ENCODE results near the gene EEF2.

Gene EEF2

GRCh38 chr19:3982701-3983541 lies 2.3 kb downstream of the EEF2 start:
- H3K4me1 Mint-ChIP-seq (ENCODE audit: low read depth) = peaks cover 74% of the 10 kb centered on the region
- peak overlapping the region; percentile 99 for H3K27ac Mint-ChIP-seq
- H3K36me3 Mint-ChIP-seq (ENCODE audit: low read depth) = peaks cover 74% of the 10 kb centered on the region
- DNase-seq = peak; percentile 53
- H3K27me3 Mint-ChIP-seq = no peaks in the 10 kb centered on the region
- no peaks in the 10 kb centered on the region for H3K9me3 Mint-ChIP-seq
- peak overlapping the region; percentile 97 for H3K4me3 Mint-ChIP-seq

- Mint-ChIP-seq H3K27ac (peak overlapping the region; percentile 99), H3K36me3 (ENCODE audit: low read depth) (peaks cover 84% of the 10 kb centered on the region), H3K4me3 (peak overlapping the region; percentile 97), H3K9me3 (no peaks in the 10 kb centered on the region), H3K4me1 (ENCODE audit: low read depth) (peaks cover 70% of the 10 kb centered on the region), H3K27me3 (no peaks in the 10 kb centered on the region)
- DNase-seq = no peak
Observed at GRCh38 chr19:3981736-3982681, 3.3 kb downstream of the EEF2 start.

- peak overlapping the region; percentile 99 for H3K27ac Mint-ChIP-seq
- H3K36me3 Mint-ChIP-seq (ENCODE audit: low read depth) = peaks cover 90% of the 10 kb centered on the region
- H3K4me1 Mint-ChIP-seq (ENCODE audit: low read depth) = peaks cover 64% of the 10 kb centered on the region
- no peaks in the 10 kb centered on the region for H3K9me3 Mint-ChIP-seq
- peak overlapping the region; percentile 97 for H3K4me3 Mint-ChIP-seq
- DNase-seq = no peak
- H3K27me3 Mint-ChIP-seq = no peaks in the 10 kb centered on the region
Observed at GRCh38 chr19:3981373-3981735, 3.9 kb downstream of the EEF2 start.

- no peaks in the 10 kb centered on the region for H3K9me3 Mint-ChIP-seq
- DNase-seq = no peak
- no peaks in the 10 kb centered on the region for H3K27me3 Mint-ChIP-seq
- H3K36me3 Mint-ChIP-seq (ENCODE audit: low read depth) = peaks cover 98% of the 10 kb centered on the region
- H3K4me1 Mint-ChIP-seq (ENCODE audit: low read depth) = peaks cover 60% of the 10 kb centered on the region
- H3K27ac Mint-ChIP-seq = peak overlapping the region; percentile 99
- peak overlapping the region; percentile 97 for H3K4me3 Mint-ChIP-seq
Observed at GRCh38 chr19:3980353-3981251, 4.7 kb downstream of the EEF2 start.

- Mint-ChIP-seq H3K4me1 (ENCODE audit: low read depth) (peaks cover 59% of the 10 kb centered on the region), H3K27ac (peak overlapping the region; percentile 99), H3K9me3 (no peaks in the 10 kb centered on the region), H3K4me3 (peak overlapping the region; percentile 97), H3K27me3 (no peaks in the 10 kb centered on the region), H3K36me3 (ENCODE audit: low read depth) (peaks cover 99% of the 10 kb centered on the region)
- DNase-seq = no peak
Observed at GRCh38 chr19:3979674-3980352, 5.5 kb downstream of the EEF2 start.

- DNase-seq = no peak
- no peaks in the 10 kb centered on the region for H3K27me3 Mint-ChIP-seq
- H3K9me3 Mint-ChIP-seq = no peaks in the 10 kb centered on the region
- peaks cover 94% of the 10 kb centered on the region for H3K36me3 Mint-ChIP-seq (ENCODE audit: low read depth)
- peak overlapping the region; percentile 99 for H3K27ac Mint-ChIP-seq
- H3K4me1 Mint-ChIP-seq (ENCODE audit: low read depth) = peaks cover 58% of the 10 kb centered on the region
- peak overlapping the region; percentile 57 for H3K4me3 Mint-ChIP-seq
Observed at GRCh38 chr19:3979289-3979673, 6.0 kb downstream of the EEF2 start.

- Mint-ChIP-seq H3K4me3 (peak overlapping the region; percentile 36), H3K27ac (peak overlapping the region; percentile 84)
Observed at GRCh38 chr19:3978145-3978544, 7.1 kb downstream of the EEF2 start.

GRCh38 chr19:3977242-3978143 lies 7.8 kb downstream of the EEF2 start:
- Mint-ChIP-seq H3K9me3 (no peaks in the 10 kb centered on the region), H3K4me3 (peak overlapping the region; percentile 36), H3K4me1 (ENCODE audit: low read depth) (peaks cover 40% of the 10 kb centered on the region), H3K36me3 (ENCODE audit: low read depth) (peaks cover 80% of the 10 kb centered on the region), H3K27me3 (no peaks in the 10 kb centered on the region), H3K27ac (peak overlapping the region; percentile 84)
- DNase-seq = no peak

More at GRCh38 chr19:3978145-3978544, 7.1 kb downstream of the EEF2 start:
- no peak for DNase-seq
- Mint-ChIP-seq H3K27me3 (no peaks in the 10 kb centered on the region), H3K9me3 (no peaks in the 10 kb centered on the region), H3K36me3 (ENCODE audit: low read depth) (peaks cover 83% of the 10 kb centered on the region), H3K4me1 (ENCODE audit: low read depth) (peaks cover 46% of the 10 kb centered on the region)

- H3K27ac Mint-ChIP-seq = peak overlapping the region; percentile 84
- H3K27me3 Mint-ChIP-seq = no peaks in the 10 kb centered on the region
- peak overlapping the region; percentile 15 for H3K4me3 Mint-ChIP-seq
- peaks cover 73% of the 10 kb centered on the region for H3K36me3 Mint-ChIP-seq (ENCODE audit: low read depth)
- DNase-seq = peak; percentile 50
- no peaks in the 10 kb centered on the region for H3K9me3 Mint-ChIP-seq
- H3K4me1 Mint-ChIP-seq (ENCODE audit: low read depth) = peaks cover 32% of the 10 kb centered on the region
Observed at GRCh38 chr19:3976495-3977241, 8.6 kb downstream of the EEF2 start.

GRCh38 chr19:3975637-3976087 lies 9.6 kb downstream of the EEF2 start:
- Mint-ChIP-seq H3K4me3 (peak overlapping the region; percentile 3), H3K27me3 (no peaks in the 10 kb centered on the region), H3K27ac (peak overlapping the region; percentile 84), H3K36me3 (ENCODE audit: low read depth) (peaks cover 69% of the 10 kb centered on the region), H3K4me1 (ENCODE audit: low read depth) (peaks cover 27% of the 10 kb centered on the region), H3K9me3 (no peaks in the 10 kb centered on the region)
- peak; percentile 53 for DNase-seq

GRCh38 chr19:3975144-3975543 lies 10.1 kb downstream of the EEF2 start:
- no peak for DNase-seq
- Mint-ChIP-seq H3K4me1 (ENCODE audit: low read depth) (peaks cover 29% of the 10 kb centered on the region), H3K9me3 (no peaks in the 10 kb centered on the region), H3K36me3 (ENCODE audit: low read depth) (peaks cover 68% of the 10 kb centered on the region), H3K4me3 (no peak overlapping the region), H3K27ac (peak overlapping the region; percentile 33), H3K27me3 (no peaks in the 10 kb centered on the region)
